ENCODE measurements around the gene HP1BP3.

DNA sequence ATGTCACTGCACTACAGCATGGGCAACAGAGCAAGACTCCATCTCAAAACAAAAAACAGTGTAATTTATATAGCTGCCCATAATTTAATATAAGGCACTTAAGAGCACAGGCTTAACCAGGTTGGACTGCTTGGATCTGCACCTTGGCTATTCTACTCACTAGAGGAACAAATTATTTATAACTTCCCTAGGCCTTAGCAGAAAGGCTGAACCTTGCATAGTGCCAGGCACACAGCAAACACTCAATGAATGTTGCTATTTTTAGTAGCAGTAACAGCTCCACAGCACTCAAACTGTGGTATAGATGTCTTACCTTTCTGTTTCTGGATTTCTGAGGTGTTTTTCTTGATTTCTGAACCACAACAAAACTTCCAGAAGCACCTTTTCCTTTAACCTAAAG lies 19.8 kb downstream of the HP1BP3 start:
- TF ChIP-seq, protein P1, sequence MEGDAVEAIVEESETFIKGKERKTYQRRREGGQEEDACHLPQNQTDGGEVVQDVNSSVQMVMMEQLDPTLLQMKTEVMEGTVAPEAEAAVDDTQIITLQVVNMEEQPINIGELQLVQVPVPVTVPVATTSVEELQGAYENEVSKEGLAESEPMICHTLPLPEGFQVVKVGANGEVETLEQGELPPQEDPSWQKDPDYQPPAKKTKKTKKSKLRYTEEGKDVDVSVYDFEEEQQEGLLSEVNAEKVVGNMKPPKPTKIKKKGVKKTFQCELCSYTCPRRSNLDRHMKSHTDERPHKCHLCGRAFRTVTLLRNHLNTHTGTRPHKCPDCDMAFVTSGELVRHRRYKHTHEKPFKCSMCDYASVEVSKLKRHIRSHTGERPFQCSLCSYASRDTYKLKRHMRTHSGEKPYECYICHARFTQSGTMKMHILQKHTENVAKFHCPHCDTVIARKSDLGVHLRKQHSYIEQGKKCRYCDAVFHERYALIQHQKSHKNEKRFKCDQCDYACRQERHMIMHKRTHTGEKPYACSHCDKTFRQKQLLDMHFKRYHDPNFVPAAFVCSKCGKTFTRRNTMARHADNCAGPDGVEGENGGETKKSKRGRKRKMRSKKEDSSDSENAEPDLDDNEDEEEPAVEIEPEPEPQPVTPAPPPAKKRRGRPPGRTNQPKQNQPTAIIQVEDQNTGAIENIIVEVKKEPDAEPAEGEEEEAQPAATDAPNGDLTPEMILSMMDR (IDR thresholded peaks at IDR 0.05; ENCODE audit: low read depth, low read length, poor library complexity, severe bottlenecking), result no peak
- TF ChIP-seq EZH2phosphoT487 (IDR thresholded peaks at IDR 0.05; ENCODE audit: borderline replicate concordance, low read length), result no peak

Data from DOHH2 (cell line).